HFF-Myc (cell line): Measurements from ENCODE around the gene SAMD15.
"Not testable (repeated sequence)": the region's sequence is repeated elsewhere in the genome, so short reads cannot be mapped to it uniquely, and the experiment has no call there.

Source experiments
- DNase-seq: peaks from one replicate; pipeline ENCODE4 v3.0.0-alpha.2; 2011; ENCODE audit warnings: low read depth; ENCODE audit errors: extremely low read depth
- H3K4me3 ChIP-seq: replicated peaks from 2 replicates; pipeline ENCODE4 v1.5.1; 2011; ENCODE audit warnings: low read depth, mild to moderate bottlenecking, control low read depth, low read length
- CTCF ChIP-seq: IDR thresholded peaks from 2 replicates; pipeline ENCODE4 v1.5.1; 2012; ENCODE audit warnings: mild to moderate bottlenecking, low read depth, low read length, control low read depth; ENCODE audit errors: missing control alignments

Gene SAMD15

GRCh38 chr14:77400216-77400615 lies 23.0 kb downstream of the SAMD15 start:
- DNase-seq: no peak
- no peak for TF ChIP-seq CTCF
- no peak overlapping the region for H3K4me3 ChIP-seq

- DNase-seq: no peak
- no peak for TF ChIP-seq CTCF
- no peak overlapping the region for H3K4me3 ChIP-seq
These were observed 26.6 kb downstream of the SAMD15 start for GRCh38 chr14:77403768-77404167.

GRCh38 chr14:77406086-77406485 lies 28.9 kb downstream of the SAMD15 start:
- H3K4me3 ChIP-seq: no peak overlapping the region
- no peak for TF ChIP-seq CTCF
- no peak for DNase-seq

- TF ChIP-seq CTCF: no peak
- no peak for DNase-seq
- no peak overlapping the region for H3K4me3 ChIP-seq
These were observed 29.5 kb downstream of the SAMD15 start for GRCh38 chr14:77406718-77407117.

GRCh38 chr14:77407158-77407557 lies 30.0 kb downstream of the SAMD15 start:
- no peak overlapping the region for H3K4me3 ChIP-seq
- no peak for TF ChIP-seq CTCF
- DNase-seq: no peak

- no peak overlapping the region for H3K4me3 ChIP-seq
- no peak for TF ChIP-seq CTCF
- no peak for DNase-seq
These were observed 32.0 kb downstream of the SAMD15 start for GRCh38 chr14:77409131-77409533.

- not testable (repeated sequence) for H3K4me3 ChIP-seq, DNase-seq
These were observed 38.3 kb downstream of the SAMD15 start for GRCh38 chr14:77415403-77416030.

- not testable (repeated sequence) for DNase-seq, H3K4me3 ChIP-seq
These were observed 38.9 kb downstream of the SAMD15 start for GRCh38 chr14:77416098-77416497.
